ENCODE measurements around the gene ADAMTS10. TPM values are rescaled to one million over a fixed set of nuclear protein-coding genes. Genes with fewer than 3 reads are reported as not detected.
A peak's percentile ranks its signal among the peaks of the same experiment; 100 is the strongest.

ADAMTS10 gene
- 5.8 and 7.9 TPM in 2 replicates for total RNA-seq (ENCODE audit: low replicate concordance)

DNA sequence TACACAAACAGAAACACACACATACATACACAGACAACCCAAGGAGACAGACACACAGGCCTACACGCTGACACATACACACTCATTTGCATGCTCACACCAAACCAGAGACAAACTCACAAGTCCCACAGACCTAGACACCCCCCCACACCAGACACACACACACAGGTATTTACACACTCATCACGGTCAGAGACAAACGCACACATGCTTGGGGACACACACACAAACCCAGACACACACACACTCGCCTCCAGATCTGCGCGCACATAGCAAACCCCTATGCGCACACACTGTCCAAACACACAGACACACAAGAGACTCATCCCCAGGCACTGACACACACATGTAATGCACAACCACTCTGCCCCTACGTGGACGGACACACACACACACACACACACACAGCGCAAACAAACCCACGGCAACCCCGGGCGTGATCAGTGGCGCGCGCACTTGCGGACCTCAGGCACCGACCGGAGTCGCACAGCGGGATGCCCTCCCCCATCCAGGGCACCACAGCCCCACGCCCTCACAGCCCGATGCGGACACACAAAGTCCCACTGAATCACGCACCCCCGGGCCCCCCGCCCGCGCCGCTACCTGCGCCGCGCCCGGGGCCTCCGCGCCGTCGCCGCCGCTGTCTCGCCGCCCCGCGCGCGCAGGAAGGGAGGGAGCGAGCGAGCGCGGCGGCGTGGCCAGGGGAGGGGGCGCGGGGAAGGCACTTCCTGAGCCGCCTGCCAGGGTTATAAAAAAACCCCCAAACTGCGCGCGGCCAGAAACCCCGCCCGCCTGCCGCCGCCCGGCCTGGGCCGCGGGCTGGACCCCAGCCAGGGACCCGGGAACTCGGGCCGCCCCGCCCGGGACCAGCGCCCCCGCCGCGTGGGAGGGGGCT is at the start of gene ADAMTS10:
Gene ADAMTS10, minus strand, starts transcription at position 675 of the 895 bp plus-strand sequence. CDS start 5,005 bp downstream, outside the sequence.
- peaks cover 3% of the 10 kb centered on the region for H3K36me3 Mint-ChIP-seq

GRCh38 chr19:8659905-8660304 is 49.4 kb upstream of the ADAMTS10 start:
- H3K27me3 Mint-ChIP-seq (ENCODE audit: insufficient read depth, low read depth) = peaks cover 22% of the 10 kb centered on the region

More for the DNA sequence above, at the start of gene ADAMTS10:
- Mint-ChIP-seq H3K27ac (peak within 1 kb of the TSS; percentile 93), H3K4me1 (peaks cover 33% of the 10 kb centered on the region), H3K4me3 (peak within 1 kb of the TSS; percentile 96), H3K27me3 (ENCODE audit: insufficient read depth, low read depth) (peaks cover 18% of the 10 kb centered on the region), H3K9me3 (peaks cover 2% of the 10 kb centered on the region)
- Histone ChIP-seq H3K9ac (no peak within 1 kb of the TSS), H3K27ac (no peak within 1 kb of the TSS), H3F3A (ENCODE audit: low read depth) (peaks cover 31% of the 10 kb centered on the region), H3K27me3 (no peaks in the 10 kb centered on the region), H3K79me2 (ENCODE audit: low read depth) (peaks cover 4% of the 10 kb centered on the region), H3K4me1 (peaks cover 14% of the 10 kb centered on the region), H3K4me3 (peak within 1 kb of the TSS; percentile 76), H3K4me2 (peak within 1 kb of the TSS; percentile 81), H3K36me3 (no peaks in the 10 kb centered on the region), H2AFZ (replicated peaks) (peak within 1 kb of the TSS; percentile 4), H4K20me1 (ENCODE audit: low read depth) (peaks cover 9% of the 10 kb centered on the region), H3K9me3 (ENCODE audit: low read depth) (no peaks in the 10 kb centered on the region)
- TF ChIP-seq EZH2phosphoT487 (IDR thresholded peaks at IDR 0.05) (no peak), EZH2 (IDR thresholded peaks at IDR 0.05) (no peak)
- TF ChIP-seq, protein P1, sequence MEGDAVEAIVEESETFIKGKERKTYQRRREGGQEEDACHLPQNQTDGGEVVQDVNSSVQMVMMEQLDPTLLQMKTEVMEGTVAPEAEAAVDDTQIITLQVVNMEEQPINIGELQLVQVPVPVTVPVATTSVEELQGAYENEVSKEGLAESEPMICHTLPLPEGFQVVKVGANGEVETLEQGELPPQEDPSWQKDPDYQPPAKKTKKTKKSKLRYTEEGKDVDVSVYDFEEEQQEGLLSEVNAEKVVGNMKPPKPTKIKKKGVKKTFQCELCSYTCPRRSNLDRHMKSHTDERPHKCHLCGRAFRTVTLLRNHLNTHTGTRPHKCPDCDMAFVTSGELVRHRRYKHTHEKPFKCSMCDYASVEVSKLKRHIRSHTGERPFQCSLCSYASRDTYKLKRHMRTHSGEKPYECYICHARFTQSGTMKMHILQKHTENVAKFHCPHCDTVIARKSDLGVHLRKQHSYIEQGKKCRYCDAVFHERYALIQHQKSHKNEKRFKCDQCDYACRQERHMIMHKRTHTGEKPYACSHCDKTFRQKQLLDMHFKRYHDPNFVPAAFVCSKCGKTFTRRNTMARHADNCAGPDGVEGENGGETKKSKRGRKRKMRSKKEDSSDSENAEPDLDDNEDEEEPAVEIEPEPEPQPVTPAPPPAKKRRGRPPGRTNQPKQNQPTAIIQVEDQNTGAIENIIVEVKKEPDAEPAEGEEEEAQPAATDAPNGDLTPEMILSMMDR (IDR thresholded peaks at IDR 0.05) = no peak
- peak; percentile 74 for DNase-seq (ENCODE audit: low spot score)

DNA sequence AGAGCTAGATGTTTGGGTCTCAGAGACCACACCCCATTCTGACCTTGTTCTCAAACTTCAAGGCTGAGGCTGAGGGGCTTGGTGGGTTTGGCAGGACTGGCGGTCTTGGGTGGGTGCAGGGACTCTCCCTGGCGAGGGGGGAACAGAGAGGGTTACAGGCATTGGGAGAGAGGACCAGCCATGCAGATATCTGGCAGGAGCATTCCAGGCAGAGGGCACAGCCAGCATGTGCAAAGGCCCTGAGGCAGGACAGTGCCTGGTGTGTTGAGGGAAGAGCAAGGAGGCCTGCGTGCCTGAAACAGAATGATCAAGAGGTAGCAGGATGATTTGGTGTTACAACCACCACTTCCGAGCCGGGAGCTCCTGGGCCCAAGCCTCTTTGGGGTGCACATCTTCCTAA is 47.4 kb upstream of the ADAMTS10 start:
- DNase-seq (ENCODE audit: low spot score) = no peak
- H3K4me2 ChIP-seq = no peak overlapping the region
- no peaks in the 10 kb centered on the region for H3F3A ChIP-seq (ENCODE audit: low read depth)
- no peaks in the 10 kb centered on the region for H3K9me3 Mint-ChIP-seq
- H3K9me3 ChIP-seq (ENCODE audit: low read depth) = no peaks in the 10 kb centered on the region
- H3K36me3 ChIP-seq = no peaks in the 10 kb centered on the region
- H4K20me1 ChIP-seq (ENCODE audit: low read depth) = no peaks in the 10 kb centered on the region
- H3K4me1 ChIP-seq = no peaks in the 10 kb centered on the region
- H3K27me3 Mint-ChIP-seq (ENCODE audit: insufficient read depth, low read depth) = peaks cover 21% of the 10 kb centered on the region
- H3K27me3 ChIP-seq = no peaks in the 10 kb centered on the region
- peaks cover 8% of the 10 kb centered on the region for H3K4me1 Mint-ChIP-seq
- H3K36me3 Mint-ChIP-seq = no peaks in the 10 kb centered on the region
- H3K4me3 Mint-ChIP-seq = no peak overlapping the region
- H2AFZ ChIP-seq (replicated peaks) = no peak overlapping the region
- H3K9ac ChIP-seq = no peak overlapping the region
- H3K79me2 ChIP-seq (ENCODE audit: low read depth) = no peaks in the 10 kb centered on the region
- H3K27ac ChIP-seq = no peak overlapping the region
- TF ChIP-seq EZH2phosphoT487 (IDR thresholded peaks at IDR 0.05) (no peak), EZH2 (IDR thresholded peaks at IDR 0.05) (no peak)
- TF ChIP-seq, protein P1 (IDR thresholded peaks at IDR 0.05) = no peak
- H3K4me3 ChIP-seq = no peak overlapping the region
- H3K27ac Mint-ChIP-seq = peak overlapping the region; percentile 26

More at GRCh38 chr19:8659905-8660304, 49.4 kb upstream of the ADAMTS10 start:
- H3K4me1 Mint-ChIP-seq = peaks cover 8% of the 10 kb centered on the region
- H3K79me2 ChIP-seq (ENCODE audit: low read depth) = no peaks in the 10 kb centered on the region
- no peak overlapping the region for H3K4me3 ChIP-seq
- H3K9me3 ChIP-seq (ENCODE audit: low read depth) = no peaks in the 10 kb centered on the region
- no peak overlapping the region for H3K9ac ChIP-seq
- no peak for DNase-seq (ENCODE audit: low spot score)
- no peaks in the 10 kb centered on the region for H3K9me3 Mint-ChIP-seq
- H3K36me3 Mint-ChIP-seq = no peaks in the 10 kb centered on the region
- no peaks in the 10 kb centered on the region for H3K36me3 ChIP-seq
- H3K4me1 ChIP-seq = no peaks in the 10 kb centered on the region
- H3K4me3 Mint-ChIP-seq = no peak overlapping the region
- H3F3A ChIP-seq (ENCODE audit: low read depth) = no peaks in the 10 kb centered on the region
- H3K4me2 ChIP-seq = no peak overlapping the region
- H2AFZ ChIP-seq (replicated peaks) = no peak overlapping the region
- H3K27ac ChIP-seq = no peak overlapping the region
- no peaks in the 10 kb centered on the region for H4K20me1 ChIP-seq (ENCODE audit: low read depth)
- TF ChIP-seq, protein P1 (IDR thresholded peaks at IDR 0.05) = no peak
- TF ChIP-seq EZH2phosphoT487 (IDR thresholded peaks at IDR 0.05) (no peak), EZH2 (IDR thresholded peaks at IDR 0.05) (no peak)
- no peaks in the 10 kb centered on the region for H3K27me3 ChIP-seq
- no peak overlapping the region for H3K27ac Mint-ChIP-seq
